Caco-2 (cell line): ENCODE results near the gene EFHC2. TPM values are rescaled to one million over a fixed set of nuclear protein-coding genes. Genes with fewer than 3 reads are reported as not detected.
A peak's percentile ranks its signal among the peaks of the same experiment; 100 is the strongest.

ENCODE experiments used
- BruUV-seq: library from RNA; stranded (reverse); fragments of 400-500 nt; replicated peaks from 2 replicates; lab custom pipeline; 2021; lab: Mats Ljungman, UMichigan
- CTCF ChIA-PET: fragments of 300-600 bp; sonication (Branson Sonifier 250); formaldehyde crosslinking; loops from one replicate; lab custom pipeline; 2022; ENCODE audit warnings: antibody characterized with exemption; lab: Charles Lee
- POLR2A ChIA-PET: fragments of 300-600 bp; sonication (Branson Sonifier 250); formaldehyde crosslinking; loops from one replicate; lab custom pipeline; 2022; ENCODE audit warnings: antibody characterized with exemption; lab: Charles Lee
- DNase-seq, 2 experiments: peaks; one replicate each; pipeline versions ENCODE4 v3.0.0 to v3.0.0-alpha.2; 2020 to 2022
- H3K27me3 ChIP-seq: replicated peaks from 2 replicates; pipeline ENCODE4 v1.6.0; 2011; ENCODE audit warnings: low read length; ENCODE audit not compliant: control insufficient read depth, insufficient read depth
- H3K36me3 ChIP-seq: 2 replicates; pipeline ENCODE4 v1.5.1; 2011; ENCODE audit warnings: low read length; ENCODE audit not compliant: control insufficient read depth, insufficient read depth
- H3K4me1 ChIP-seq: fragments of 250-450 bp; sonication (Bioruptor Pico); 2 replicates; pipeline ENCODE4 v1.5.1; 2020; ENCODE audit warnings: mild to moderate bottlenecking
- H3K4me3 ChIP-seq: 2 replicates; pipeline ENCODE4 v1.5.1; 2011; ENCODE audit warnings: low read depth, mild to moderate bottlenecking, control low read depth, low read length
- H3K9me3 ChIP-seq: fragments of 250-450 bp; sonication (Bioruptor Pico); 2 replicates; pipeline ENCODE4 v1.5.1; 2020; ENCODE audit warnings: mild to moderate bottlenecking, moderate library complexity
- H3K27ac Mint-ChIP-seq: one replicate; pipeline ENCODE4 v1.8.0; 2022; ENCODE audit warnings: mixed read lengths; ENCODE audit not compliant: unreplicated experiment
- H3K27me3 Mint-ChIP-seq: one replicate; pipeline ENCODE4 v1.8.0; 2022; ENCODE audit warnings: mixed read lengths; ENCODE audit not compliant: insufficient read depth, unreplicated experiment
- H3K36me3 Mint-ChIP-seq: one replicate; pipeline ENCODE4 v1.8.0; 2022; ENCODE audit warnings: mild to moderate bottlenecking, mixed read lengths; ENCODE audit not compliant: insufficient read depth, unreplicated experiment
- H3K4me1 Mint-ChIP-seq: one replicate; pipeline ENCODE4 v1.8.0; 2022; ENCODE audit warnings: low read depth, mixed read lengths; ENCODE audit not compliant: unreplicated experiment
- H3K4me3 Mint-ChIP-seq: one replicate; pipeline ENCODE4 v1.8.0; 2022; ENCODE audit warnings: mild to moderate bottlenecking, moderate library complexity, mixed read lengths; ENCODE audit not compliant: unreplicated experiment
- H3K9me3 Mint-ChIP-seq: one replicate; pipeline ENCODE4 v1.8.0; 2022; ENCODE audit warnings: mixed read lengths; ENCODE audit not compliant: unreplicated experiment
- CTCF ChIP-seq, 2 experiments: fragments of 200-600 bp in 1 of 2; IDR thresholded peaks; 1 replicate in 1 of 2; 2 replicates in 1 of 2; pipeline versions ENCODE4 v1.5.1 to v1.8.0; 2011 to 2022; ENCODE audit warnings: antibody characterized with exemption in 1 of 2, control low read depth in 1 of 2, inconsistent platforms in 1 of 2, low read depth in 1 of 2, low read length in 1 of 2, mild to moderate bottlenecking in 1 of 2, moderate library complexity in 1 of 2; ENCODE audit not compliant: insufficient read depth in 1 of 2, severe bottlenecking in 1 of 2, unreplicated experiment in 1 of 2
- intact Hi-C: fragments of 100-400 bp; cut with micrococcal nuclease; formaldehyde crosslinking; loops from one replicate; pipeline ENCODE4 v1.10.0; 2022; ENCODE audit not compliant: unreplicated experiment
- total RNA-seq: library from RNA; stranded (reverse); gene quantifications from 2 replicates; pipeline ENCODE4 v1.2.3, GENCODE V29; 2022

The EFHC2 gene
- total RNA-seq, 1 experiment from 2014 or later = not detected

- ChIA-PET CTCF (interaction anchor here (1.0 to 1.9 kb wide), 2 partner anchors 286 to 287 kb away, joined by 4 to 32 read pairs; no protein-coding TSS in a partner anchor), POLR2A (no interaction called here)
- Histone ChIP-seq H3K4me1 (no peaks in the 10 kb centered on the region), H3K36me3 (no peaks in the 10 kb centered on the region), H3K9me3 (no peaks in the 10 kb centered on the region), H3K27me3 (no peaks in the 10 kb centered on the region), H3K4me3 (no peak overlapping the region)
- peak in 1 of 2 experiments; percentile 13 for DNase-seq
- Mint-ChIP-seq H3K27ac (no peak overlapping the region), H3K9me3 (no peaks in the 10 kb centered on the region), H3K27me3 (peaks cover 3% of the 10 kb centered on the region), H3K4me1 (peaks cover 7% of the 10 kb centered on the region), H3K4me3 (no peak overlapping the region), H3K36me3 (no peaks in the 10 kb centered on the region)
- intact Hi-C loops = loop anchor here (1.0 to 5.0 kb wide), 2 partner anchors 286 to 412 kb away; no protein-coding TSS in a partner anchor
- peak; percentile 16 to 23 for TF ChIP-seq CTCF (IDR thresholded peaks at IDR 0.05; ENCODE audit: insufficient read depth in 1 of 2, low read depth in 1 of 2, low read length in 1 of 2, severe bottlenecking in 1 of 2, unreplicated experiment in 1 of 2)
- no TSS peak for BruUV-seq
Observed at GRCh38 chrX:44244008-44244407, 99.5 kb downstream of the EFHC2 start.

GRCh38 chrX:44241546-44241945, 101.9 kb downstream of the EFHC2 start:
- peaks cover 11% of the 10 kb centered on the region for H3K27me3 Mint-ChIP-seq
- TF ChIP-seq CTCF (IDR thresholded peaks at IDR 0.05; ENCODE audit: insufficient read depth in 1 of 2, low read depth in 1 of 2, low read length in 1 of 2, severe bottlenecking in 1 of 2, unreplicated experiment in 1 of 2) = no peak

GRCh38 chrX:44240036-44240435, 103.4 kb downstream of the EFHC2 start:
- POLR2A ChIA-PET = no interaction called here
- Mint-ChIP-seq H3K27me3 (peaks cover 11% of the 10 kb centered on the region), H3K36me3 (no peaks in the 10 kb centered on the region), H3K27ac (no peak overlapping the region), H3K4me3 (no peak overlapping the region), H3K9me3 (no peaks in the 10 kb centered on the region), H3K4me1 (peaks cover 7% of the 10 kb centered on the region)
- intact Hi-C loops = loop anchor here (5.0 kb wide), 1 partner anchor 408 kb away; no protein-coding TSS in a partner anchor
- Histone ChIP-seq H3K36me3 (no peaks in the 10 kb centered on the region), H3K27me3 (no peaks in the 10 kb centered on the region), H3K4me3 (no peak overlapping the region), H3K4me1 (no peaks in the 10 kb centered on the region), H3K9me3 (no peaks in the 10 kb centered on the region)
- DNase-seq = no peak
- TF ChIP-seq CTCF (IDR thresholded peaks at IDR 0.05; ENCODE audit: insufficient read depth in 1 of 2, low read depth in 1 of 2, low read length in 1 of 2, severe bottlenecking in 1 of 2, unreplicated experiment in 1 of 2) = no peak
- BruUV-seq = no TSS peak
- CTCF ChIA-PET = no interaction called here

More at GRCh38 chrX:44241546-44241945, 101.9 kb downstream of the EFHC2 start:
- ChIA-PET POLR2A (no interaction called here), CTCF (no interaction called here)
- no peaks in the 10 kb centered on the region for H3K27me3 ChIP-seq
- no peak overlapping the region for H3K4me3 ChIP-seq
- Mint-ChIP-seq H3K4me3 (no peak overlapping the region), H3K36me3 (no peaks in the 10 kb centered on the region), H3K27ac (no peak overlapping the region), H3K9me3 (no peaks in the 10 kb centered on the region), H3K4me1 (peaks cover 7% of the 10 kb centered on the region)
- BruUV-seq = no TSS peak
- no peaks in the 10 kb centered on the region for H3K4me1 ChIP-seq
- H3K36me3 ChIP-seq = no peaks in the 10 kb centered on the region
- no peak for DNase-seq
- intact Hi-C loops = loop anchor here (5.0 kb wide), 1 partner anchor 409 kb away; no protein-coding TSS in a partner anchor
- H3K9me3 ChIP-seq = no peaks in the 10 kb centered on the region
